Measurements from ENCODE around the gene INSIG1.

DNA sequence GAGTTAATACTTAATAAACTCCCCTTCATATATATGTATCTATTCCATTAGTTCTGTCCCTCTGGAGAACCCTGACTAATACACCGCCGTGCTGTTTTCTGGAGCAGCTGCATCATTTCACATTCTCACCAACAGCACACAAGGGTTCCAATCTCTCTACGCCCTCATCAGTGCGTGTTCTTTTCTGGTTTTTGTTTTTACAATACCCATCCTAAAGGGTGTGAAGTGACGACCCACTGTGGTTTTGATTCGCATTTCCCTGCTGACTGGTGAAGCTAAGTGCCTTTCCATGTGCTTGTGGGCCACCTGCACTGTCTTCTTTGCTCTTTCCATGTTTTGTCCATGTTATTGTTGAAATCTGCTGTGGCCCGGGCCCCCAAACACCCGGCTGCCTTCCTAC is 11.0 kb upstream of the INSIG1 start:
- TF ChIP-seq, protein P1, sequence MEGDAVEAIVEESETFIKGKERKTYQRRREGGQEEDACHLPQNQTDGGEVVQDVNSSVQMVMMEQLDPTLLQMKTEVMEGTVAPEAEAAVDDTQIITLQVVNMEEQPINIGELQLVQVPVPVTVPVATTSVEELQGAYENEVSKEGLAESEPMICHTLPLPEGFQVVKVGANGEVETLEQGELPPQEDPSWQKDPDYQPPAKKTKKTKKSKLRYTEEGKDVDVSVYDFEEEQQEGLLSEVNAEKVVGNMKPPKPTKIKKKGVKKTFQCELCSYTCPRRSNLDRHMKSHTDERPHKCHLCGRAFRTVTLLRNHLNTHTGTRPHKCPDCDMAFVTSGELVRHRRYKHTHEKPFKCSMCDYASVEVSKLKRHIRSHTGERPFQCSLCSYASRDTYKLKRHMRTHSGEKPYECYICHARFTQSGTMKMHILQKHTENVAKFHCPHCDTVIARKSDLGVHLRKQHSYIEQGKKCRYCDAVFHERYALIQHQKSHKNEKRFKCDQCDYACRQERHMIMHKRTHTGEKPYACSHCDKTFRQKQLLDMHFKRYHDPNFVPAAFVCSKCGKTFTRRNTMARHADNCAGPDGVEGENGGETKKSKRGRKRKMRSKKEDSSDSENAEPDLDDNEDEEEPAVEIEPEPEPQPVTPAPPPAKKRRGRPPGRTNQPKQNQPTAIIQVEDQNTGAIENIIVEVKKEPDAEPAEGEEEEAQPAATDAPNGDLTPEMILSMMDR (IDR thresholded peaks at IDR 0.05), result no peak
- TF ChIP-seq POLR2A (IDR thresholded peaks at IDR 0.05), result no peak

All from esophagus squamous epithelium (tissue), 4 donors.